Mononuclear cell (primary cell): Measurements from ENCODE around the gene GLIS1. TPM values are rescaled to one million over a fixed set of nuclear protein-coding genes. Genes with fewer than 3 reads are reported as not detected.

Experiments used
- H3K27me3 ChIP-seq: 2 replicates; pipeline ENCODE4 v1.6.0; 2011; ENCODE audit warnings: low read length, control low read depth; ENCODE audit not compliant: insufficient read depth
- H3K4me1 ChIP-seq: 2 replicates; pipeline ENCODE4 v1.5.1; 2011; ENCODE audit warnings: mild to moderate bottlenecking, low read length, control low read depth; ENCODE audit not compliant: insufficient read depth
- H3K4me3 ChIP-seq: 2 replicates; pipeline ENCODE4 v1.5.1; 2011; ENCODE audit warnings: mild to moderate bottlenecking, low read length, moderate library complexity
- H3K9me3 ChIP-seq: 2 replicates; pipeline ENCODE4 v1.5.1; 2011; ENCODE audit warnings: low read depth, mild to moderate bottlenecking, control low read depth, low read length
- total RNA-seq: library from RNA; depleted of rRNA; stranded (reverse); fragments of >200 nt; gene quantifications from one replicate; pipeline ENCODE4 v1.2.3, GENCODE V29; 2012

GLIS1 gene
- total RNA-seq, 1 donor: not detected

DNA sequence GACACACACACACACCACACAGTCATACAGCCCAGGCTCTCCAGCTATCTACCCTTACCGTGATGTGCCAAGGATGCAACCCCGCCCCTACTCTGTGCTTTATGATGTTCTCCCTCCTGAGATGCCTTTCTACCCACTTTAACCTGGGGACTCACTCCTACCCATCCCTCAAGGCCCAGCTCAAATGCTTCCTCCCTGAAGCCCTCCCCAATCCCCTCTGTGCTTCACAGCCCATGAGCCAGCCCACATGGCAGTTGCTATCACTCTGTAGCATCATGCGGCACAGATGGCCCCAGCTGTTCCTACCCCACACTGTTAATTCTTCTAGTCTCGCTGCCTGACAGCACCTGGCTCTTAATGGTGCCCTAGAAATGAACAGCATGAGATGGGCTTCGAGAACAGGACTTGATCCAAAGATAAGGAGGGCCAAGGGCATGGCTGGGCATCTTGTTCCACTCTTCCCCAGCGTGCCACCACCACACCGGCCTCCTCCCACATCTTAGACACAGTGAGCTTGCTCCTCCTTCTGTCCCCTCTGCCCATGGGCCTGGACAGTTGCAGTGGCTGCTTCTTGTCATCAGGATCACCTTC, 109.8 kb downstream of the GLIS1 start:
- H3K4me1 ChIP-seq: no peaks in the 10 kb centered on the region
- H3K9me3 ChIP-seq: no peaks in the 10 kb centered on the region
- no peak overlapping the region for H3K4me3 ChIP-seq
- no peaks in the 10 kb centered on the region for H3K27me3 ChIP-seq

DNA sequence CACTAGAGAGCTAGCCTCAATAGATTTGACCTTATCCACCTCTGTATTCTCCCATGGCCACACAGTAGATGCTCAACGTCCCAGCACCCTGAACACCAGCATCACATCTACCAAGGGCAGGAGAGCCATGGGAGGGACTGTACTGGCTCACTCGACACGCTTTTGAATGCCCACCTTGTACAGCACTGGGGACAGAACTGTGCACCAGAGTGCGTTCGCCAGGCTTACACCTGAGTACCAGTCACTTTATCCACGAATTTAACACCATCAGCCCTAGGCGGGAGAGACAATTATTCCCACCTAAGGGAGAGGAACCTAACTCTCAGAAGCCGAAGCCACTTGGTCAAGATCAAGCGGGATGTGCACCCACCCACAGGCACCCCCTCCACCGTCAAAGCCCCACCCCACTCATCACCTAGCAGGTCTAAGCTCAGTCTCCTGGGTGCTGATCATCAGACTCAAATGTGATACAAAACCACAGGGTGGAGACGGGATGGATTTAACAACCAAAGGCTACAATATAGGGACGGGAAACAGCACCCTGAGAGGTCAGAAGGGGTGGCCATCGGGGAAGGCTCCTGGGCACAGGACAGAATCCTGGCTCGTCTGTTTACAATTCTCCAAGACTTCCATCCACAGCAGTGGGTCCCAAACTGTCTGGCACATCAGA, 110.5 kb downstream of the GLIS1 start:
- Histone ChIP-seq H3K9me3 (no peaks in the 10 kb centered on the region), H3K4me1 (no peaks in the 10 kb centered on the region), H3K4me3 (no peak overlapping the region), H3K27me3 (no peaks in the 10 kb centered on the region)

- Histone ChIP-seq H3K27me3 (no peaks in the 10 kb centered on the region), H3K4me1 (no peaks in the 10 kb centered on the region), H3K4me3 (no peak overlapping the region), H3K9me3 (no peaks in the 10 kb centered on the region)
Observed at GRCh38 chr1:53627666-53628065, 111.3 kb downstream of the GLIS1 start.

DNA sequence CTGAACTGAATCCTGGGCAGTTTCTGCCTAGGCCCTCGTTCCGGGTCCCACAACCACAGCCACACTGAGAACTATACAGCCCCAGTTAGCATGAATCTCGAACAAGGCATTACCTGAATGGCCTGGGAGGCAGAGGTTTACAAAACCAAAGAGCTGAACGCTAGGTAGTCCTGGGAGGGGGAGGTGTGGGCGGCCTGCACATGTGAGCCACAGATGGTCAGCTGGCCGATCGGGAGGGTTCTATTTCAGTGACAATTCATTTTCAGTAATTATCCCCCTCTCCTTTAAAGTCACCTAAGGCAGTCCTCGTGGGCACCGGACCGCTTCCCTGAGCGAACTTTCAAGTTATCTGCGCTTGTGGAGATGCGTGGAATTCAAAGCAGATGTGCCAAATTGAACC, 111.9 kb downstream of the GLIS1 start:
- H3K4me1 ChIP-seq: no peaks in the 10 kb centered on the region
- no peaks in the 10 kb centered on the region for H3K27me3 ChIP-seq
- no peaks in the 10 kb centered on the region for H3K9me3 ChIP-seq
- no peak overlapping the region for H3K4me3 ChIP-seq

DNA sequence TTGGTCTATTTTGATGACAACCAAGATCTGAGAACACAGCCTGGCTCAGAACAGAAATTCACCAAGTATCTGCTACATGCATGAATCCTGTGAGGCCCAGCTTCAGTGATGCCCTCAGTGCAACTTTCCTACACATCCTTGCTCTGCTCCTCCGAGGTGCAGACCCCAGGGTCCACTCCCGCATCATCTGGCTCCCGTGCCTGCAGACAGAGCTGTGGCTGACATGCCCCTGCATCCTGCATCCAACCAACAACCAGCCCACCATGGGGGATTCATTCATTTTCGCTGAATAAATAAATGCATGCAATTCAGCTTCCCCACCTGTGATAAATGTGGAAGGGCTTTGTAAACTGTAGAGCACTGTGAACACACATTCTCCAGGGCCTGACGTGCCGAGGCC, 112.3 kb downstream of the GLIS1 start:
- Histone ChIP-seq H3K4me1 (no peaks in the 10 kb centered on the region), H3K9me3 (no peaks in the 10 kb centered on the region), H3K4me3 (no peak overlapping the region)

DNA sequence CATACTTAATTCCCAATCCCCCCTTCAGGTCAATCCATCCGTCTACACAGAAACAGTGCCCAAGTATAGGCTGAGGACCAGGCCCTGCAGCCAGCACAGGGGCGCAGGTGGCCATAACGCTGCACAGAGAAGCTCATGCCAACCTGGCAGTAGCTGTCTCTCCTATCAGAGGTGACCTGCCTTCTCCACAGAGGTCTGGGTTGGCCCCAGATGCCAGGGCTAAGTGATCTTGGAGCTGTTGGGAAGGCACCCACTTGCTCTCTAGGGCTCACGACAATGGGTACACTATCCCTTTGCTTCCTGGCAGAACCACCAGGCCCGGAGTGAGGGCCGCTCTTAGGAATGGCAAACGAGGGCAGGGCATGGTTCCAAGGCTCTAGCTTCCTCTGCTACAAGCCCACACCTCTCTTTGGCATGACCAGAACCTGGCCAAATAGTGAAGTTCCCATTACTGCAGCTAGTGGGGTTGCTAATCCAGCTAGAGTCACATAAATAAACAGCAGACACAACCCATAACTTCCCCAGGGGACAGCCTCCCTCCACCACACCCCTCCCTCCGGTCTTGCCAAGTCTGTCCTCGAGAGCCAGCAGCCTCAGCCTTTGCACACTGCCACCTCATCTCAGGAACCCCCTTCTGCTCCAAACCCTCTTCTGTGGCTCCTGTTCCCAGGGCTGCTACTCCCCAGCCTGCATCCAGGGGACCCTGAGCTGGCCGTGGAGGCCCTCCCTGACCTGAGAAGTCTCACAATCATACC, 113.0 kb downstream of the GLIS1 start:
- Histone ChIP-seq H3K27me3 (no peaks in the 10 kb centered on the region), H3K4me1 (no peaks in the 10 kb centered on the region), H3K9me3 (no peaks in the 10 kb centered on the region), H3K4me3 (no peak overlapping the region)

More for the DNA sequence above, 112.3 kb downstream of the GLIS1 start:
- no peaks in the 10 kb centered on the region for H3K27me3 ChIP-seq

DNA sequence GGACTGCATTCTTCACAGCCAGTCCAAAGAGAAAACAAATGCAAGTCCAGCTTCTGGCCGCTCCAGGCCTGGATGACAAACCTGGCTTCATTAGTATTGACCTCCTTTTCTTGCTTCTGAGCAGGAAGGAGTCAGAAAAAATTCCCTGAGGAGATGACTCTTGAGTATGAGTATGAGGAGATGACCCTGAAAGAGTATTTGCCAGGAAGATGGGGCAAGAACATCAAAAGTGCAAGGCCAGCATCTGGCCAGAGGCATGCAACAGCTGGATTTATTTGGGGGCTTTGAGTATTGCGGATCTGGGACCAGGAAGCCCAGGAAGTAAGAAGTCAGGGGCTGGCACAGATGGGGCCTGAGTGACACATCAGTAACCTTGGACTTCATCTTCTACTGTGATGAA, 113.9 kb downstream of the GLIS1 start:
- no peak overlapping the region for H3K4me3 ChIP-seq
- H3K9me3 ChIP-seq: no peaks in the 10 kb centered on the region
- no peaks in the 10 kb centered on the region for H3K27me3 ChIP-seq
- no peaks in the 10 kb centered on the region for H3K4me1 ChIP-seq

- H3K27me3 ChIP-seq: no peaks in the 10 kb centered on the region
- no peaks in the 10 kb centered on the region for H3K9me3 ChIP-seq
- H3K4me1 ChIP-seq: no peaks in the 10 kb centered on the region
- H3K4me3 ChIP-seq: no peak overlapping the region
Observed at GRCh38 chr1:53622531-53622930, 116.4 kb downstream of the GLIS1 start.

- no peaks in the 10 kb centered on the region for H3K4me1 ChIP-seq
- no peaks in the 10 kb centered on the region for H3K9me3 ChIP-seq
- H3K27me3 ChIP-seq: no peaks in the 10 kb centered on the region
- H3K4me3 ChIP-seq: no peak overlapping the region
Observed at GRCh38 chr1:53621144-53621543, 117.8 kb downstream of the GLIS1 start.

GRCh38 chr1:53620061-53620855, 118.7 kb downstream of the GLIS1 start:
- Histone ChIP-seq H3K4me3 (no peak overlapping the region), H3K27me3 (no peaks in the 10 kb centered on the region), H3K4me1 (no peaks in the 10 kb centered on the region), H3K9me3 (no peaks in the 10 kb centered on the region)

- no peaks in the 10 kb centered on the region for H3K27me3 ChIP-seq
- H3K9me3 ChIP-seq: no peaks in the 10 kb centered on the region
- no peaks in the 10 kb centered on the region for H3K4me1 ChIP-seq
- no peak overlapping the region for H3K4me3 ChIP-seq
Observed at GRCh38 chr1:53619367-53620060, 119.5 kb downstream of the GLIS1 start.

GRCh38 chr1:53618500-53619366, 120.2 kb downstream of the GLIS1 start:
- no peaks in the 10 kb centered on the region for H3K9me3 ChIP-seq
- H3K4me1 ChIP-seq: no peaks in the 10 kb centered on the region
- H3K4me3 ChIP-seq: no peak overlapping the region
- no peaks in the 10 kb centered on the region for H3K27me3 ChIP-seq

GRCh38 chr1:53617851-53618499, 121.0 kb downstream of the GLIS1 start:
- H3K4me3 ChIP-seq: no peak overlapping the region
- no peaks in the 10 kb centered on the region for H3K4me1 ChIP-seq
- no peaks in the 10 kb centered on the region for H3K9me3 ChIP-seq
- H3K27me3 ChIP-seq: no peaks in the 10 kb centered on the region
